ENCODE measurements around the gene SPRYD4. TPM values are rescaled to one million over a fixed set of nuclear protein-coding genes. Genes with fewer than 3 reads are reported as not detected.
"Not testable (repeated sequence)": the region's sequence is repeated elsewhere in the genome, so short reads cannot be mapped to it uniquely, and the experiment has no call there.

Gene SPRYD4
- total RNA-seq: 1 to 10 TPM; 3.4 to 3.7 TPM

DNA sequence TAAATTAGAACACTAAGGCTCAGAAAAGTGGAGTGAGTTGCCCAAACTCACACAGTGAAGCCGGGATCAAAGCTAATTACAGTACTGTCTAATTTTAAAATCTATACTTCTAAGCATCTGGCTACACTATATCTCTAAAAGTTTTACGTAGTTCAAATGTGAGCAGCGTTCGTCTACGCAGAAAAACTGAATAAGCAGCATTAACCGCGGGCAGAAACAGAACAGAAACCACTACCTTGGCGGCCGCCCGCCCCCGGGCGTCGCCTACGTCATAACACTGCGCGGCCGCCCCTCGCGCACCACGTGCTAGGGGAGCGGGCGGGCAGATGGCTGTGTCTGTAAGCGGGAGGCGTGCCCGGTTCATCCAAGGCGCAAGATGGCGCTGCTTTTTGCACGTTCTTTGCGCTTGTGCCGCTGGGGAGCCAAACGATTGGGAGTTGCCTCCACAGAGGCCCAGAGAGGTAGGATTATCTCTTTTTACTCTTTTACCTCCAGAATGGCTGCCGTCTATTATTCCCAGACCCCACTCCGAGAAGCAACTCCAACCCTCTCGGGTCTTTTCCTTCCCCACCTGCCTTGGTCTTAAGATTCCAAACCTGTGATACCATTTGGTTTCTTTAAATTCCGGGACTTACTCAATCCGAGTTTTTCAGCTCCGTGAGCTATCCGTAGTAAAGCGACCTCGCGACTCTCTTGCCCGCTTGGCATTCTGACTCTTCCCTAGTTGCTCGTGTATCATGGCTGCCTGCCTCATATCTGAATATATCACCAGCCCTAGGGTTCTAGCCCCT is at the start of gene SPRYD4:
SPRYD4 (plus strand) TSS at position 363 of the 791 bp plus-strand sequence; CDS start at position 377, 14 bp downstream.
- H3K4me1 Mint-ChIP-seq: peaks cover 29% of the 10 kb centered on the region
- H3K9me3 Mint-ChIP-seq (ENCODE audit: low read depth): no peaks in the 10 kb centered on the region
- CTCF ChIA-PET: interaction anchor here (0.8 to 2.2 kb wide), 7 partner anchors 12 to 277 kb away, joined by 3 to 7 read pairs (median 3); partner anchors contain the start of genes COQ10A, STAT2 and TIMELESS
- H3K4me3 Mint-ChIP-seq: peak within 1 kb of the TSS; percentile 97
- peak; percentile 96 for ATAC-seq
- H3K27ac Mint-ChIP-seq: peak within 1 kb of the TSS; percentile 95
- no peaks in the 10 kb centered on the region for H3K27me3 Mint-ChIP-seq
- peaks cover 8% of the 10 kb centered on the region for H3K36me3 Mint-ChIP-seq
- DNase-seq: peak; percentile 95

- H3K36me3 Mint-ChIP-seq: peaks cover 48% of the 10 kb centered on the region
- no peaks in the 10 kb centered on the region for H3K27me3 Mint-ChIP-seq
- CTCF ChIA-PET: no interaction called here
- no peaks in the 10 kb centered on the region for H3K9me3 Mint-ChIP-seq (ENCODE audit: low read depth)
- H3K27ac Mint-ChIP-seq: no peak overlapping the region
- DNase-seq (no peak), ATAC-seq (no peak)
- no peak overlapping the region for H3K4me3 Mint-ChIP-seq
- H3K4me1 Mint-ChIP-seq: peaks cover 2% of the 10 kb centered on the region
Observed at GRCh38 chr12:56420411-56420810, 48.0 kb upstream of the SPRYD4 start.

GRCh38 chr12:56425193-56425592 is 43.2 kb upstream of the SPRYD4 start:
- Mint-ChIP-seq H3K4me1 (peaks cover 2% of the 10 kb centered on the region), H3K27me3 (no peaks in the 10 kb centered on the region), H3K4me3 (no peak overlapping the region), H3K9me3 (ENCODE audit: low read depth) (no peaks in the 10 kb centered on the region), H3K36me3 (peaks cover 46% of the 10 kb centered on the region), H3K27ac (no peak overlapping the region)
- CTCF ChIA-PET: interaction anchor here (0.9 to 1.4 kb wide), 2 partner anchors 11 to 39 kb away, joined by 3 read pairs; no protein-coding TSS in a partner anchor
- ATAC-seq: no peak
- DNase-seq: no peak

GRCh38 chr12:56425940-56426438 is 42.4 kb upstream of the SPRYD4 start:
- peaks cover 2% of the 10 kb centered on the region for H3K4me1 Mint-ChIP-seq
- H3K9me3 Mint-ChIP-seq (ENCODE audit: low read depth): no peaks in the 10 kb centered on the region
- peaks cover 44% of the 10 kb centered on the region for H3K36me3 Mint-ChIP-seq
- no peaks in the 10 kb centered on the region for H3K27me3 Mint-ChIP-seq
- ATAC-seq (no peak), DNase-seq (no peak)
- CTCF ChIA-PET: interaction anchor here (0.7 to 1.4 kb wide), 3 partner anchors 10 to 77 kb away, joined by 3 read pairs; no protein-coding TSS in a partner anchor
- H3K4me3 Mint-ChIP-seq: no peak overlapping the region
- H3K27ac Mint-ChIP-seq: no peak overlapping the region

- no peaks in the 10 kb centered on the region for H3K27me3 Mint-ChIP-seq
Observed at GRCh38 chr12:56431288-56431687, 37.1 kb upstream of the SPRYD4 start.

GRCh38 chr12:56431850-56432249 is 36.5 kb upstream of the SPRYD4 start:
- Mint-ChIP-seq H3K4me3 (no peak overlapping the region), H3K36me3 (peaks cover 40% of the 10 kb centered on the region), H3K4me1 (no peaks in the 10 kb centered on the region), H3K27me3 (no peaks in the 10 kb centered on the region), H3K9me3 (ENCODE audit: low read depth) (no peaks in the 10 kb centered on the region), H3K27ac (no peak overlapping the region)
- no peak for DNase-seq
- no peak for ATAC-seq
- CTCF ChIA-PET: no interaction called here

More at GRCh38 chr12:56431288-56431687, 37.1 kb upstream of the SPRYD4 start:
- Mint-ChIP-seq H3K27ac (no peak overlapping the region), H3K4me1 (no peaks in the 10 kb centered on the region), H3K36me3 (peaks cover 40% of the 10 kb centered on the region), H3K9me3 (ENCODE audit: low read depth) (no peaks in the 10 kb centered on the region), H3K4me3 (no peak overlapping the region)
- CTCF ChIA-PET: no interaction called here
- DNase-seq (no peak), ATAC-seq (no peak)

DNA sequence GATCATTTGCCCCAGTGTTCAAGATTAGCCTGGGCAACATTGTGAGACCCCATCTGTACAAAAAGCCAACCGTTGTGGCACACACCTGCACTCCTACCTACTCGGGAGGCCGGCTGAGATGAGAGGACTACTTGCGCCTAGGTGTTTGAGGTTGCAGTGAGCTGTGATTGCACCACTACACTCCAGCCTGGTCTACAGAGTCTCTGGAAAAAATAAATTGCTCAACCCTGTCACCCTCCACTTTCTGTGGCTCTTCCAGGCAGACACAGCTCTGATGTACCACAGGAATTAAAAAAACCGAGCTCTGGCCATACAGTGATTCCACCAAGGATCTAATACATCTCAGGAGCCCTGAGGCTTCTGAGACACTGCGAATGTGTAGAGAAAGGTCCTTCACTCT is 33.5 kb upstream of the SPRYD4 start:
- Mint-ChIP-seq H3K4me1 (peaks cover 2% of the 10 kb centered on the region), H3K9me3 (ENCODE audit: low read depth) (no peaks in the 10 kb centered on the region), H3K27me3 (no peaks in the 10 kb centered on the region), H3K27ac (no peak overlapping the region), H3K36me3 (peaks cover 29% of the 10 kb centered on the region), H3K4me3 (no peak overlapping the region)
- DNase-seq (no peak), ATAC-seq (no peak)
- CTCF ChIA-PET: no interaction called here

GRCh38 chr12:56437430-56438176 is 30.8 kb upstream of the SPRYD4 start:
- Mint-ChIP-seq H3K9me3 (ENCODE audit: low read depth) (no peaks in the 10 kb centered on the region), H3K4me3 (no peak overlapping the region), H3K4me1 (peaks cover 6% of the 10 kb centered on the region), H3K27me3 (no peaks in the 10 kb centered on the region), H3K36me3 (peaks cover 34% of the 10 kb centered on the region), H3K27ac (no peak overlapping the region)
- DNase-seq (no peak), ATAC-seq (no peak)
- CTCF ChIA-PET: no interaction called here

DNA sequence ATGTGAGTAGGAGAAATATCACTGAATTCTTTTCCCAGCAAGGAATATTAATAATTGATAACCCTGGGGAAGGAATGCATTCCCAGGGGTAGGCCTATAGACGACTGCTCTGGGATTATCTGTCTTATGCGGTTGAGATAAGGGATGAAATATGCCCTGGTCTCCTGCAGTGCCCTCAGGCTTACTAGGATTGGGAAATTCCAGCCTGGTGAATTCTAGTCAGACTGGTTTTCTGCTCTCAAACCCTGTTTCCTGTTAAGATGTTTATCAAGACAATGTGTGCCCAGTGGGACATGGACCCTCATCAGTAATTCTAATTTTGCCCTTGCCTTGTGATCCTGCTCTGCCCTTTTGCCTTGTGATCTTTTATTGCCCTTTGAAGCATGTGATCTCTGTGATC is 25.2 kb upstream of the SPRYD4 start:
- H3K9me3 Mint-ChIP-seq (ENCODE audit: low read depth); H3K4me3 Mint-ChIP-seq; CTCF ChIA-PET; ATAC-seq; DNase-seq; H3K27me3 Mint-ChIP-seq; H3K27ac Mint-ChIP-seq: not testable (repeated sequence)
- H3K36me3 Mint-ChIP-seq: peaks cover 48% of the 10 kb centered on the region
- peaks cover 32% of the 10 kb centered on the region for H3K4me1 Mint-ChIP-seq

GRCh38 chr12:56448860-56449621 is 19.3 kb upstream of the SPRYD4 start, which contains the start of gene TIMELESS:
TSS of gene TIMELESS (minus strand) at chr12:56449426. CDS start at chr12:56434170, 15,256 bp downstream.
- Mint-ChIP-seq H3K4me1 (peaks cover 31% of the 10 kb centered on the region), H3K9me3 (ENCODE audit: low read depth) (no peaks in the 10 kb centered on the region), H3K36me3 (peaks cover 22% of the 10 kb centered on the region), H3K4me3 (peak within 1 kb of the TSS; percentile 87), H3K27me3 (no peaks in the 10 kb centered on the region), H3K27ac (peak within 1 kb of the TSS; percentile 82)
- ATAC-seq: peak; percentile 99
- CTCF ChIA-PET: interaction anchor here (0.5 to 4.1 kb wide), 16 partner anchors 9 to 260 kb away, joined by 3 to 36 read pairs (median 4); partner anchors contain the start of genes ANKRD52, CNPY2, SMARCC2 and SPRYD4
- DNase-seq: peak; percentile 91

DNA sequence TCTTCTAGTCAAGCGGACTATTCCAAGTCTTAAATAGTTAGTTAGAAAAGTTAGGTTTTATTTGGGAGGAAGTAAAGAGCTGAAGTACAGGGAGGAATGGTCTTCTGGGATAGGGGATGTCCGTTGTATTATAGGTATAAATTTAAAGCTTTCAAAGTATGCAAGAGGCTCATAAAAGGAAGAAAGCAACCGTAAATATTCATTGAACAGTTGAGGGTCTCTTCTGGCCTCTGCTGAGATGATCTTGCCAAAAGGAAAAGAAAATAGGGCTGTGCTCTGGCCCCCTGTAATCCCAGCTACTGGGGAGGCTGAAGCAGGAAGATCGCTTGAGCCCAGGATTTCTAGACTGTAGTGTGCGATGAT is 18.8 kb upstream of the SPRYD4 start:
- no peaks in the 10 kb centered on the region for H3K9me3 Mint-ChIP-seq (ENCODE audit: low read depth)
- peaks cover 18% of the 10 kb centered on the region for H3K36me3 Mint-ChIP-seq

GRCh38 chr12:56450241-56450640 is 18.1 kb upstream of the SPRYD4 start:
- Mint-ChIP-seq H3K4me1 (peaks cover 25% of the 10 kb centered on the region), H3K9me3 (ENCODE audit: low read depth) (no peaks in the 10 kb centered on the region), H3K27me3 (no peaks in the 10 kb centered on the region), H3K36me3 (peaks cover 14% of the 10 kb centered on the region), H3K27ac (no peak overlapping the region), H3K4me3 (no peak overlapping the region)
- ATAC-seq: no peak
- no peak for DNase-seq
- CTCF ChIA-PET: interaction anchor here (1.5 to 4.1 kb wide), 3 partner anchors 13 to 192 kb away, joined by 4 to 36 read pairs (median 4); partner anchors contain the start of gene ANKRD52

More for the DNA sequence above, 18.8 kb upstream of the SPRYD4 start:
- peaks cover 28% of the 10 kb centered on the region for H3K4me1 Mint-ChIP-seq
- H3K27me3 Mint-ChIP-seq: no peaks in the 10 kb centered on the region
- DNase-seq: no peak
- peak overlapping the region; percentile 87 for H3K4me3 Mint-ChIP-seq
- CTCF ChIA-PET: interaction anchor here (0.6 to 4.1 kb wide), 11 partner anchors 12 to 260 kb away, joined by 3 to 36 read pairs (median 4); partner anchors contain the start of genes ANKRD52, SMARCC2, SPRYD4 and STAT2
- ATAC-seq: no peak
- H3K27ac Mint-ChIP-seq: peak overlapping the region; percentile 82
